HUES64 (cell line): ENCODE measurements around the gene OR6F1.
"Not testable (repeated sequence)": the region's sequence is repeated elsewhere in the genome, so short reads cannot be mapped to it uniquely, and the experiment has no call there.

Source experiments
- H3K27ac ChIP-seq: 2 replicates; pipeline ENCODE4 v1.7.0; 2013; ENCODE audit warnings: low read depth, low read length, inconsistent platforms
- H3K27me3 ChIP-seq: 2 replicates; pipeline ENCODE4 v1.6.1; 2013; ENCODE audit warnings: mild to moderate bottlenecking, low read length; ENCODE audit not compliant: insufficient read depth
- H3K36me3 ChIP-seq: 2 replicates; pipeline ENCODE4 v1.6.1; 2013; ENCODE audit warnings: mild to moderate bottlenecking, low read length; ENCODE audit not compliant: insufficient read depth
- H3K4me1 ChIP-seq: 2 replicates; pipeline ENCODE4 v1.6.1; 2013; ENCODE audit warnings: mild to moderate bottlenecking, low read length, moderate library complexity; ENCODE audit not compliant: insufficient read depth
- H3K4me3 ChIP-seq: 2 replicates; pipeline ENCODE4 v1.5.1; 2013; ENCODE audit warnings: mild to moderate bottlenecking, low read length, moderate library complexity
- H3K9ac ChIP-seq: 2 replicates; pipeline ENCODE4 v1.6.1; 2013; ENCODE audit warnings: mild to moderate bottlenecking, low read depth, low read length
- H3K9me3 ChIP-seq: 2 replicates; pipeline ENCODE4 v1.6.1; 2013; ENCODE audit warnings: low read depth, low read length; ENCODE audit not compliant: insufficient read depth
- WGBS: fragments of 150-250, 120-280 bp; methylation state at CpG from one replicate; pipeline ENCODE4 v1.1.7; 2013; ENCODE audit warnings: missing lambda C conversion rate; 5-methylcytosine and 5-hydroxymethylcytosine counted together

OR6F1 gene

GRCh38 chr1:247721222-247721621, 4.8 kb upstream of the OR6F1 start:
- WGBS = 100% methylated on average over 3 of the region's 4 CpGs
- H3K27me3 ChIP-seq = no peaks in the 10 kb centered on the region
- H3K27ac ChIP-seq = no peak overlapping the region
- H3K4me1 ChIP-seq = no peaks in the 10 kb centered on the region
- H3K36me3 ChIP-seq = no peaks in the 10 kb centered on the region
- no peak overlapping the region for H3K4me3 ChIP-seq
- peaks cover 78% of the 10 kb centered on the region for H3K9me3 ChIP-seq
- no peak overlapping the region for H3K9ac ChIP-seq

- H3K27me3 ChIP-seq = no peaks in the 10 kb centered on the region
- H3K27ac ChIP-seq = no peak overlapping the region
- no peak overlapping the region for H3K9ac ChIP-seq
- no peak overlapping the region for H3K4me3 ChIP-seq
- no peaks in the 10 kb centered on the region for H3K36me3 ChIP-seq
- no peaks in the 10 kb centered on the region for H3K4me1 ChIP-seq
- 92% methylated on average over 7 of the region's 7 CpGs for WGBS
- H3K9me3 ChIP-seq = peaks cover 65% of the 10 kb centered on the region
Measured at GRCh38 chr1:247713753-247714152, 2.7 kb downstream of the OR6F1 start.

- H3K27me3 ChIP-seq, H3K4me1 ChIP-seq, H3K4me3 ChIP-seq, H3K9ac ChIP-seq, H3K27ac ChIP-seq, H3K36me3 ChIP-seq: not testable (repeated sequence)
- H3K9me3 ChIP-seq = peaks cover 60% of the 10 kb centered on the region
- WGBS = 88% methylated on average over 8 of the region's 8 CpGs
Measured at GRCh38 chr1:247710681-247711080, 5.8 kb downstream of the OR6F1 start.

- Histone ChIP-seq H3K27ac (no peak overlapping the region), H3K27me3 (no peaks in the 10 kb centered on the region), H3K9me3 (peaks cover 88% of the 10 kb centered on the region), H3K36me3 (no peaks in the 10 kb centered on the region), H3K4me3 (no peak overlapping the region), H3K9ac (no peak overlapping the region), H3K4me1 (no peaks in the 10 kb centered on the region)
- 92% methylated on average over 1 of the region's 1 CpG for WGBS
Measured at GRCh38 chr1:247701338-247701737, 15.1 kb downstream of the OR6F1 start.

- Histone ChIP-seq H3K27me3 (no peaks in the 10 kb centered on the region), H3K9ac (no peak overlapping the region), H3K4me1 (no peaks in the 10 kb centered on the region), H3K4me3 (no peak overlapping the region), H3K36me3 (no peaks in the 10 kb centered on the region), H3K27ac (no peak overlapping the region), H3K9me3 (no peaks in the 10 kb centered on the region; the same call in 1 of the 2 replicates)
- WGBS = 27% methylated on average over 4 of the region's 7 CpGs
Measured at GRCh38 chr1:247681288-247681897, 35.1 kb downstream of the OR6F1 start.

- Histone ChIP-seq H3K4me3 (no peak overlapping the region), H3K36me3 (no peaks in the 10 kb centered on the region), H3K27ac (no peak overlapping the region), H3K9me3 (no peaks in the 10 kb centered on the region; the same call in 1 of the 2 replicates), H3K9ac (no peak overlapping the region), H3K4me1 (no peaks in the 10 kb centered on the region), H3K27me3 (no peaks in the 10 kb centered on the region)
- WGBS = 93% methylated on average over 4 of the region's 4 CpGs
Measured at GRCh38 chr1:247680171-247680570, 36.3 kb downstream of the OR6F1 start.

- 86% methylated on average over 1 of the region's 1 CpG for WGBS
- Histone ChIP-seq H3K36me3 (no peaks in the 10 kb centered on the region), H3K27me3 (no peaks in the 10 kb centered on the region)
Measured at GRCh38 chr1:247679639-247680038, 36.8 kb downstream of the OR6F1 start, which contains the start of gene OR13G1. TSS of gene OR13G1 (minus strand) at chr1:247679739. CDS start at chr1:247673041, 6,698 bp downstream.

GRCh38 chr1:247669225-247669624, 47.2 kb downstream of the OR6F1 start:
- Histone ChIP-seq H3K9ac (no peak overlapping the region), H3K9me3 (peaks cover 6% of the 10 kb centered on the region; the same call in 1 of the 2 replicates), H3K36me3 (no peaks in the 10 kb centered on the region), H3K4me1 (no peaks in the 10 kb centered on the region), H3K4me3 (no peak overlapping the region), H3K27me3 (no peaks in the 10 kb centered on the region), H3K27ac (no peak overlapping the region)
- no CpG with 5 or more reads among the region's 1 CpG for WGBS

More at GRCh38 chr1:247679639-247680038, 36.8 kb downstream of the OR6F1 start, which contains the start of gene OR13G1:
- Histone ChIP-seq H3K9me3 (no peaks in the 10 kb centered on the region; the same call in 1 of the 2 replicates), H3K4me1 (no peaks in the 10 kb centered on the region), H3K27ac (no peak within 1 kb of the TSS), H3K4me3 (no peak within 1 kb of the TSS), H3K9ac (no peak within 1 kb of the TSS)
